GM21526 (cell line): ENCODE data around the gene DLK1.

Source experiments
- ATAC-seq: cut with Tn5 transposase; IDR thresholded peaks from one replicate; pipeline ENCODE4 v1.9.1; 2021; ENCODE audit warnings: moderate library complexity; ENCODE audit not compliant: unreplicated experiment, low FRiP score

DLK1 gene

GRCh38 chr14:100731846-100732765 is 5.4 kb downstream of the DLK1 start:
- ATAC-seq, result no peak

GRCh38 chr14:100732766-100733100 is 6.0 kb downstream of the DLK1 start:
- no peak for ATAC-seq

- no peak for ATAC-seq
Measured at GRCh38 chr14:100733152-100733850, 6.6 kb downstream of the DLK1 start.

GRCh38 chr14:100734031-100734990 is 7.6 kb downstream of the DLK1 start:
- ATAC-seq, result no peak

- no peak for ATAC-seq
Measured at GRCh38 chr14:100735271-100735670, 8.6 kb downstream of the DLK1 start.

GRCh38 chr14:100736269-100737180 is 9.8 kb downstream of the DLK1 start:
- ATAC-seq, result no peak

- no peak for ATAC-seq
Measured at GRCh38 chr14:100737526-100737925, 10.8 kb downstream of the DLK1 start.

GRCh38 chr14:100738269-100738691 is 11.6 kb downstream of the DLK1 start:
- no peak for ATAC-seq

GRCh38 chr14:100738704-100739131 is 12.0 kb downstream of the DLK1 start:
- ATAC-seq, result no peak

- ATAC-seq, result no peak
Measured at GRCh38 chr14:100739306-100739705, 12.6 kb downstream of the DLK1 start.

GRCh38 chr14:100740196-100740825 is 13.6 kb downstream of the DLK1 start:
- ATAC-seq, result no peak

- no peak for ATAC-seq
Measured at GRCh38 chr14:100740929-100741328, 14.2 kb downstream of the DLK1 start.

- ATAC-seq, result no peak
Measured at GRCh38 chr14:100741966-100742365, 15.3 kb downstream of the DLK1 start.

- ATAC-seq, result no peak
Measured at GRCh38 chr14:100746326-100746725, 19.6 kb downstream of the DLK1 start.

- no peak for ATAC-seq
Measured at GRCh38 chr14:100747021-100747586, 20.4 kb downstream of the DLK1 start.

GRCh38 chr14:100747736-100748135 is 21.0 kb downstream of the DLK1 start:
- ATAC-seq, result no peak

GRCh38 chr14:100748403-100748802 is 21.7 kb downstream of the DLK1 start:
- ATAC-seq, result no peak

GRCh38 chr14:100748944-100749343 is 22.3 kb downstream of the DLK1 start:
- no peak for ATAC-seq
